Measurements from ENCODE around the gene CDR2.

GRCh38 chr16:22335668-22336246 is 38.7 kb downstream of the CDR2 start:
- no peak for TF ChIP-seq CTCF (IDR thresholded peaks at IDR 0.05; ENCODE audit: insufficient read depth, low read length)
- no peak for TF ChIP-seq POLR2AphosphoS5 (IDR thresholded peaks at IDR 0.05; ENCODE audit: low read depth)
- no peak for TF ChIP-seq REST (IDR thresholded peaks at IDR 0.05; ENCODE audit: insufficient replicate concordance, low read depth)
- TF ChIP-seq GABPA (IDR thresholded peaks at IDR 0.05; ENCODE audit: low read depth) = no peak
- TF ChIP-seq SPI1 (IDR thresholded peaks at IDR 0.05; ENCODE audit: borderline replicate concordance, low read depth) = no peak
